ENCODE results near the gene TOR4A. TPM values are rescaled to one million over a fixed set of nuclear protein-coding genes. Genes with fewer than 3 reads are reported as not detected.

TOR4A gene
- total and polyA plus RNA-seq, 2 donors, result 2.0 to 8.1 TPM

- 84% methylated on average over 22 of the region's 22 CpGs for WGBS
- Histone ChIP-seq H3K4me1 (ENCODE audit: insufficient read depth) (peaks cover 4% of the 10 kb centered on the region), H3K4me3 (ENCODE audit: low read depth, low read length) (no peak overlapping the region), H3K36me3 (ENCODE audit: insufficient read depth) (no peaks in the 10 kb centered on the region), H3K27ac (ENCODE audit: low read depth) (no peak overlapping the region)
- no peak for DNase-seq (ENCODE audit: extremely low spot score)
Measured at GRCh38 chr9:137303893-137304382, 26.4 kb downstream of the TOR4A start.

DNA sequence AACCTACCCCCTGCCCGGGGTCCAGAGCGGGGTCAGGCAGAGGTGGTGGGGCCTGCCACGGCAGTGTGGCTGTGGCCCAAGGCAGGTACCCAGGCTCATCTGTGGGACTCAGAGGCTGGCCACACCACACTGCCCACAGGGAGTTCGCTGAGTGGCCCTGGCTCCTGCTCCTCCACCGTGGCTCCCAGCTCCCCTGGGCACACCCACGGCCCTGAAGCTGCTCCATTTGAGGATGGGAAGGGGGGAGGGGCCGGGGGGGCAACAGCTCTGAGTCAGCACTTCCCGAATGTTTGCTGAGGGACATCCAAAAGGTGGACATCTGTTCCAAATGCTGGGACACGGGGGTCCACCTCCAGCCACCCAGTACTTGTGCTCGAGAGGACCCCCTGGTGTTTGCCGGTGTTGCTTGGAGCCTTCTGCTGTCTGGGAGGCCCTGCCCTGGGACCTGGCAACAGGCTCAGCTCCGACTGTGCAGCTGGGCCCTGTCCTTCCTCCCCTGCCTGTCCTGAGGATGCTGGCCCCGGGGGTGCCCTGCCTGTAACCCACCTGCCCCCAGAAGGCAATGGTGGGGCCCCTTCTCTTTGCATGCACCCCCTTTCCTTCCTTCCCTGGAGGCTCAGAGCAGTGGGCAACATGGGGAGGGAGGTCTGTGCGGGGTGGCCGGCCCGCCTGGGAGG is 27.0 kb downstream of the TOR4A start:
- 41% methylated on average over 16 of the region's 16 CpGs for WGBS
- no peak overlapping the region for H3K27ac ChIP-seq (ENCODE audit: low read depth)
- H3K36me3 ChIP-seq (ENCODE audit: insufficient read depth), result no peaks in the 10 kb centered on the region
- DNase-seq (ENCODE audit: extremely low spot score), result no peak
- H3K4me1 ChIP-seq (ENCODE audit: insufficient read depth), result peaks cover 4% of the 10 kb centered on the region
- no peak overlapping the region for H3K4me3 ChIP-seq (ENCODE audit: low read depth, low read length)

DNA sequence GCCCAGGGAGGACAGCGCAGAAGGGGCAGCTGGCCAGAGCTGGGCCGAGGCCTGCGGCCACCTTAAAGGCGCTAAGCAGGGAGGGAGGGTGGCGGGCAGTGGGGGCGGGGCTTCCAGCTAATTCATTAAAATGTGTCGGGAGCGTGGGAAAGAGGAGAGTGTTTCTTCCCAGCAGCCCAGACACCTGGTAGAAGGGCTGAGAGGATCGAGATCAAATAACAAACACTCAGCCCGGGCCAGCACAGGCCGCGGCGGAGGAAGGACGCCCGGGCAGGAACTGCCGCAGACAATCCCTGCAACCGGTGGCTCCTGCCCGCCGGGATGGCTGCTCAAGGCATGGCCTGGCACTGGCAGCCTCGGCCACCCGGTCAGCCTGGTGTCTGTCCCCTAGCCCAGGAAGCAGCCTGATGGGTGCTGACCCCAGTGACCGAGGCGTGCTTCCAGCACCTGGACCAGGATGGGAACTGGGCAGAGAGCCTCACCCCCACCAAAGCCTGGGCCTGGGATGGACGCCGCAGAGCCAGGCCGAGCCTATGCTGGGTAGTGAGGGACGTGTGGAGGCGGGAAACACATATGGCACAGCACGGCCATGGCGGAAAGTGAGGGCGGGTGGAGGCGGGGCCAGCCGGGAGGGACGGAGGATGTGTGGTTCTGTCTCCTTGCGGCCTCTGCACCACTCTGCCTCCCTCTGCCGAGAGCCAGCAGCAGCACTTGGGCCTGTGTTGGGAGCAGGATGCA is 27.7 kb downstream of the TOR4A start:
- no peak for DNase-seq (ENCODE audit: extremely low spot score)
- Histone ChIP-seq H3K4me3 (ENCODE audit: low read depth, low read length) (no peak overlapping the region), H3K27ac (ENCODE audit: low read depth) (no peak overlapping the region), H3K4me1 (ENCODE audit: insufficient read depth) (peaks cover 4% of the 10 kb centered on the region), H3K36me3 (ENCODE audit: insufficient read depth) (no peaks in the 10 kb centered on the region)
- 30% methylated on average over 36 of the region's 36 CpGs for WGBS

DNA sequence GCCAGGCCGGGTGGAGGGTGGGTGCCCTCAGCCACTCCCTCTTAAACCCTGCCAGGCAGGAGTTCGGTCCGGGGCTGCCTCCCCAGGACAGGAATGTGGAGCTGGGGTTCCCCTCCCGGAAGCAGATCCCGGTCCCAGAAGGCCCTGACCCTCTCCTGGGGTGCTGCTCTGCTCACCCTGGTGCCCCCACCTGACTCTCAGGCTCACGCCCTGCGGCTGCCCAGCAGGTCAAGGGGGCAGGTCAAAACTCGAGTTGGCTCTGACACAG is 28.2 kb downstream of the TOR4A start:
- WGBS, result 38% methylated on average over 8 of the region's 8 CpGs
- H3K4me1 ChIP-seq (ENCODE audit: insufficient read depth), result peaks cover 4% of the 10 kb centered on the region
- no peaks in the 10 kb centered on the region for H3K36me3 ChIP-seq (ENCODE audit: insufficient read depth)
- no peak for DNase-seq (ENCODE audit: extremely low spot score)
- H3K4me3 ChIP-seq (ENCODE audit: low read depth, low read length), result no peak overlapping the region
- no peak overlapping the region for H3K27ac ChIP-seq (ENCODE audit: low read depth)

DNA sequence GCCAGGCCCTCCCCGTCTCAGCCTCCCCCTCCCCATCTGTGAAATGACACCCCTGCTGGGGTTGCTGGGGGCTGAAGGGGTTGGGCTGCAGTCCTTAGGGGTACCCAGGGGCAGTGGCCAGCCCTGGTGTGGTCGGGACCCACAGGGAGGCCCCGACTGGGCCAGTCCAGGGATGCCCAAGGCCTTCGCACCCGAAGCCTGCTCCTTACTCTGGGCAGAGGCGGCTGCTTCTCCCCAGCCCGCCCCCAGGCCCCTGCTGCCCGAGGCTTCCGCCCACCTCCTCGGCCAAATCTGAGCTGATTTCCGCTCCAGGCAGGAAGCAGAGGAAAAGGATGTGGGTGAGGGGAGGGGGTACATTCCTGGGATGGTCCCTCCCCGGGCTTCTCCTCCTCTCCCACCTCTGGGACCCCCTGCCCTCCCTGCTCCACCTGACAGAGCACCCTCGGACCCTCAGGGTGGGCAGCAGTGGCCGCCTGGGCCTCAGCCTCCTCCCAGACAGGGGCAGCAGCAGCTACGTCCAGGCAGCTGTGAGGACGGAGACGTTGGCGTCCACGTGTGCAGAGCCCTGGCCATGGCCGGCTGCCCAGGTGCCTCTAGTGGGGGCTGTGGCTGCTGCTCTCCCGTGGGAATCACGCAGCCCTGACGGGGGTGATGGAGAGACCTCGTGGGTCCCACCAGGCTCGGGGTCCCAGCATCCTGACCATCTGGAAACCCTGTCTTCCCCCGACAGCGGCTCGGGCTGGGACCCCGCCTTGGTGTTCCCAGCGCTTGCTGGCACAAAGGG is 28.7 kb downstream of the TOR4A start:
- no peak overlapping the region for H3K27ac ChIP-seq (ENCODE audit: low read depth)
- no peak for DNase-seq (ENCODE audit: extremely low spot score)
- no peak overlapping the region for H3K4me3 ChIP-seq (ENCODE audit: low read depth, low read length)
- H3K4me1 ChIP-seq (ENCODE audit: insufficient read depth), result peaks cover 4% of the 10 kb centered on the region
- 27% methylated on average over 30 of the region's 30 CpGs for WGBS
- H3K36me3 ChIP-seq (ENCODE audit: insufficient read depth), result no peaks in the 10 kb centered on the region

DNA sequence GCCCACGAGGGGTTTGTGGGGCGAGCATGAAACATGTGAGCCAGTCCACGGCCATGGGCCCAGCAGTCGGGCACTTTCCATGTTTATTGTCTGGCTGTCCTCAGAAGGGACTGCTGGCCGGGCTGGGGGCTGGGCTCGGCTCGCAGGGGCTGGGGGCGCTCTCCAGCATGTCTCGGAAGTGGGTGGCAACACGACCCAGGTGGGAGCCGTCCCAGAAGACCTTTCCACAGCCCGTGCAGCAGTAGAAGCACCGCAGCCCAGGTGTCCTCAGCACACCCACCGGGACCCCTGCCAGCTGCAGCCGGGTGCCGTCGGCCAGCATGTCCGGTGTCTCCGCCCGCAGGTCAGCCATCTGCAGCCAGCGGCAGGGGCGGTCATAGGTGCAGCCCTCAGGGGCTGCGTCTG is 29.3 kb downstream of the TOR4A start:
- no peak overlapping the region for H3K4me3 ChIP-seq (ENCODE audit: low read depth, low read length)
- 39% methylated on average over 23 of the region's 23 CpGs for WGBS
- H3K36me3 ChIP-seq (ENCODE audit: insufficient read depth), result no peaks in the 10 kb centered on the region
- H3K27ac ChIP-seq (ENCODE audit: low read depth), result no peak overlapping the region
- peaks cover 2% of the 10 kb centered on the region for H3K4me1 ChIP-seq (ENCODE audit: insufficient read depth)
- no peak for DNase-seq (ENCODE audit: extremely low spot score)

DNA sequence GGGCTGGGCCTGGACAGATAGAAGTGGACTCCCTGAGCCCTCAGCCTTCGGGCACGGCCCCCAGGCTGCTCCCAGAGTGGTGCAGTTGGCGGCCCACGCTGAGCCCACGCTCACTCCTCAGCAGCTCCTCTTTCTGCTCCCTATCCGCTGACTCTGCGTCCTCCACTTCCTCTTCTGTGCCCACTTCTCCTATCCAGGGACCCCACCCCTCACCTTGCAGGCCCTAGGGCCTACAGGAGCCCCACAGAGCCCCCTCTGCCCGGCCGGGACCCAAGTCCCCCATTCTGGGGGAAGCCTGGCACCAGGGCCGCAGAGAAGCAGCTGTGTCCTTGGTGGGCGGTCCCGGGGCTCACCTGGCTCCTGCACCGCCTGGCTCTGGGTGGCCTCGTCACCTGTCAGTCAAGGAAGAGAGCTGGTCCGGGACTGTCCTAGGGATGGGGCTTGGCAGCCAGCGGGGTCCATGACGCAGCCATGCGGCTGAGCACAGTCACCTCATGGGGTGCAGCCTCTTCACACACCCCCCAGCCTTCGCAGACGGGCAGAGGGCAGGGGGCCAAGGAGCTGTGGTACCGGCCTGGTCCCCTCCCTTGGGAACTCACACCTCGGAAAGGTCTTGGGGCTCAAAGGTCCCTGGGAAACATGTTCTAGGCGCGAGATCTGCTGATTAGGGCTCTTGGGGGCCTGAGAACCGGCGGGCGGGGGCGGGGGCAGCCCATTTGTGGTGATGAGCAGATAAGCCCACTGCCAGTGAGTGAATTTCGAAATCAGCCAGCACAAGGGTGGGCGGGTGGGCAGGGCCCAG is 29.9 kb downstream of the TOR4A start:
- Histone ChIP-seq H3K4me3 (ENCODE audit: low read depth, low read length) (no peak overlapping the region), H3K27ac (ENCODE audit: low read depth) (no peak overlapping the region), H3K4me1 (ENCODE audit: insufficient read depth) (peaks cover 2% of the 10 kb centered on the region), H3K36me3 (ENCODE audit: insufficient read depth) (no peaks in the 10 kb centered on the region)
- WGBS, result 39% methylated on average over 30 of the region's 30 CpGs
- no peak for DNase-seq (ENCODE audit: extremely low spot score)

DNA sequence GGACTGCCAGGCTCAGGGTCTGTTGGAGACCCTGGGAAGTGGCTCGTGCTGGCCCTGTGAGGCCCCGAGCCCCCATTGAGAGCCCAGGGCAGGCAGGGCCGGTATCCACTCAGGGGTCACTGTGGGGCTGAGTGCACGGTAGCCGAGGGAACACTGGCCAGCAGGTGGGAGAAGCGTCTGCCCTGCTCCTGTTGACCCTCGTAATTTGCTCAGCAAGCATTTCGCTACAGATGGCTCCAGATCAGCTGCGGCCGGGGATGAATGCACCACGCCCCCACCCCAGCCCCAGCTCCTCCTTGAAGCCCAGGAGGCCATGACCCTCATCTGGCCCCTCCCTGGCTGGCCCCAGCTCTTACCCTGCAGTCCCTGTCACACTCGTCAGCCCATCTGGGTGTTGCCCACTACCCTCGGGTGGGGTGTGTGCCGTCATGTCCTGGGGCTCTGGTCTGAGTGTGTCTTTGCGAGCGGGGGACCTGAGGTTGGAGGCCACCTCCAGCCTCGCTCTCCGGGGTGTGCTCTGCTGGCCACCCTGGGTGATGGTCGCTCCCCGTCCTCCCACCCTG is 30.6 kb downstream of the TOR4A start:
- Histone ChIP-seq H3K27ac (ENCODE audit: low read depth) (no peak overlapping the region), H3K36me3 (ENCODE audit: insufficient read depth) (no peaks in the 10 kb centered on the region), H3K4me3 (ENCODE audit: low read depth, low read length) (no peak overlapping the region), H3K4me1 (ENCODE audit: insufficient read depth) (peaks cover 2% of the 10 kb centered on the region)
- 44% methylated on average over 20 of the region's 20 CpGs for WGBS
- no peak for DNase-seq (ENCODE audit: extremely low spot score)

- WGBS, result 83% methylated on average over 15 of the region's 15 CpGs
- H3K27ac ChIP-seq (ENCODE audit: low read depth), result no peak overlapping the region
- H3K4me3 ChIP-seq (ENCODE audit: low read depth, low read length), result no peak overlapping the region
- peaks cover 2% of the 10 kb centered on the region for H3K4me1 ChIP-seq (ENCODE audit: insufficient read depth)
- DNase-seq (ENCODE audit: extremely low spot score), result no peak
- no peaks in the 10 kb centered on the region for H3K36me3 ChIP-seq (ENCODE audit: insufficient read depth)
Measured at GRCh38 chr9:137309368-137310188, 32.1 kb downstream of the TOR4A start.

GRCh38 chr9:137310189-137311052 is 32.9 kb downstream of the TOR4A start:
- H3K4me1 ChIP-seq (ENCODE audit: insufficient read depth), result peaks cover 2% of the 10 kb centered on the region
- no peaks in the 10 kb centered on the region for H3K36me3 ChIP-seq (ENCODE audit: insufficient read depth)
- H3K27ac ChIP-seq (ENCODE audit: low read depth), result peak overlapping the region; percentile 11
- no peak overlapping the region for H3K4me3 ChIP-seq (ENCODE audit: low read depth, low read length)
- DNase-seq (ENCODE audit: extremely low spot score), result no peak
- 75% methylated on average over 20 of the region's 20 CpGs for WGBS

DNA sequence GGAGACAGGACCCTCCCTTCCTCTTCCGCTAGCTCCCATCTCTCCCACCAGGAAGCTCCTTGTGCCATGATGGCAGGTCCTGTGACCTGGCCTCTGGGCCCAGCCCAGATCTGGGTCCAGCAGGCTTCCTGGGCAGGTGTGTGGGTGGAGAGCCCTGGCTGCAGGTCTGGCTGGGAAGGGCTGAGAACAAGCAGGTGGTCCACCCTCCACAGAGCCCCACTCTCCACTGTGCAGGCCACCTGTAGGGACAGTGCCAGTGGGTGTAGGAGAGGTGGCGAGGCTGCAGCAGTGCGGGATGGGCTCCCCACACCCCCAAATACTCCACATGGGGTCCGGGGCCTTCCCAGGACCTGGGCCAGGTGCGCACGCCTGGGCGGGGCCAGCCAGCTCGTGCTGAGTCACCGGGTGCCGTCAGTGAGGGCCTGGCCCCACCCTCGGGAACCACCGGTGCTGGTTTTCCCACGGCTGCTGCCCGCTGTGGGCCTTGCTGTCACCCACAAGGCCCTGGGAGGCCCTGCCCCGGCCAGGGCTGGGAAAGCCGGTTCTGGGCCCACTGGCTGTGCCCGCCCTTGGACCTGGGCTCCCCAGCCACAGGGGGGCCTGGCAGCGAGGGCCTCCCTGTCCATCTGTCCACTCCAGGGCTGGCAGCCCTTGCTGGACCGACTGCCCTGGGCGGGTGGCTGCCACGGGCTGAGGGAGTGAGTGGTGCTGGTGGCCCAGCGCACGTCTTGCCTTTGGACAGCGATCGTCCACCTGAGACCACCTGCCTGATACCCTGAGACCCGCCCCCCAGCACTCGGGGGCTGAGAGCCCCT is 33.9 kb downstream of the TOR4A start:
- H3K27ac ChIP-seq (ENCODE audit: low read depth), result peak overlapping the region; percentile 50

More for the DNA sequence above, 33.9 kb downstream of the TOR4A start:
- 77% methylated on average over 27 of the region's 27 CpGs for whole genome bisulfite sequencing
- Histone ChIP-seq H3K4me1 (ENCODE audit: insufficient read depth) (no peaks in the 10 kb centered on the region), H3K36me3 (ENCODE audit: insufficient read depth) (no peaks in the 10 kb centered on the region), H3K4me3 (ENCODE audit: low read depth, low read length) (no peak overlapping the region)
- no peak for DNase-seq (ENCODE audit: extremely low spot score)
